Breast epithelium (tissue), 4 donors: Measurements from ENCODE around the gene PDCD1. TPM values are rescaled to one million over a fixed set of nuclear protein-coding genes. Genes with fewer than 3 reads are reported as not detected.
"Not testable (repeated sequence)": the region's sequence is repeated elsewhere in the genome, so short reads cannot be mapped to it uniquely, and the experiment has no call there.

Source experiments
- DNase-seq, 2 donors: peaks; one replicate each; pipeline ENCODE4 v3.0.0-alpha.2; 2019; ENCODE audit warnings: low spot score in 2 of 2
- H3K27ac ChIP-seq, 2 donors: fragments of 200-600 bp; sonication (generic) in 1 of 2; one replicate each; pipeline ENCODE4 v1.5.1; 2016 to 2019; ENCODE audit warnings: mild to moderate bottlenecking in 1 of 2
- H3K27me3 ChIP-seq, 2 donors: fragments of 200-600 bp; sonication (generic) in 1 of 2; one replicate each; pipeline versions ENCODE4 v1.5.1 to v1.6.0; 2017 to 2019; ENCODE audit warnings: control low read depth in 1 of 2, mild to moderate bottlenecking in 1 of 2
- H3K36me3 ChIP-seq: fragments of 200-600 bp; one replicate; pipeline ENCODE4 v1.5.1; 2019
- H3K4me1 ChIP-seq, 2 donors: fragments of 200-600 bp; sonication (generic); one replicate each; pipeline ENCODE4 v1.5.1; 2016 to 2019; ENCODE audit warnings: control low read depth in 1 of 2
- H3K4me3 ChIP-seq, 3 donors: fragments of 200-600 bp; sonication (generic); 1 replicate in 2 of 3; 2 replicates in 1 of 3; pipeline ENCODE4 v1.5.1; 2016 to 2019; ENCODE audit warnings: mild to moderate bottlenecking in 3 of 3, moderate library complexity in 2 of 3
- H3K9me3 ChIP-seq, 2 donors: fragments of 200-600 bp; sonication (generic) in 1 of 2; one replicate each; pipeline ENCODE4 v1.5.1; 2016 to 2019; ENCODE audit warnings: control low read depth in 1 of 2
- POLR2A ChIP-seq: fragments of 450-650 bp; IDR thresholded peaks from one replicate; pipeline ENCODE4 v1.6.1; 2016; ENCODE audit warnings: antibody characterized with exemption, mild to moderate bottlenecking, moderate library complexity
- POLR2AphosphoS5 ChIP-seq, 3 donors: sonication (generic); formaldehyde crosslinking; IDR thresholded peaks; one replicate each; pipeline ENCODE4 v1.6.1; 2017; ENCODE audit warnings: antibody characterized with exemption in 3 of 3
- intact Hi-C: fragments of 100-400 bp; cut with DNase I; formaldehyde crosslinking; loops from one replicate; pipeline ENCODE4 v1.15.1; 2023; ENCODE audit warnings: low total_unique reads
- total RNA-seq, 3 donors: library from RNA; depleted of rRNA; stranded (reverse); fragments of >200 nt; gene quantifications; one replicate each; pipeline ENCODE4 v1.1.0, GENCODE V29; 2016
- TF ChIP-seq, protein P1 (sequence below), 3 donors: fragments of 450-650 bp; IDR thresholded peaks; one replicate each; pipeline ENCODE4 v1.5.1; 2016 to 2017; ENCODE audit warnings: antibody characterized with exemption in 3 of 3, mild to moderate bottlenecking in 3 of 3, moderate library complexity in 3 of 3

PDCD1 gene
- total RNA-seq, result under 1 TPM; 0.16 to 0.88 (median 0.33) TPM

DNA sequence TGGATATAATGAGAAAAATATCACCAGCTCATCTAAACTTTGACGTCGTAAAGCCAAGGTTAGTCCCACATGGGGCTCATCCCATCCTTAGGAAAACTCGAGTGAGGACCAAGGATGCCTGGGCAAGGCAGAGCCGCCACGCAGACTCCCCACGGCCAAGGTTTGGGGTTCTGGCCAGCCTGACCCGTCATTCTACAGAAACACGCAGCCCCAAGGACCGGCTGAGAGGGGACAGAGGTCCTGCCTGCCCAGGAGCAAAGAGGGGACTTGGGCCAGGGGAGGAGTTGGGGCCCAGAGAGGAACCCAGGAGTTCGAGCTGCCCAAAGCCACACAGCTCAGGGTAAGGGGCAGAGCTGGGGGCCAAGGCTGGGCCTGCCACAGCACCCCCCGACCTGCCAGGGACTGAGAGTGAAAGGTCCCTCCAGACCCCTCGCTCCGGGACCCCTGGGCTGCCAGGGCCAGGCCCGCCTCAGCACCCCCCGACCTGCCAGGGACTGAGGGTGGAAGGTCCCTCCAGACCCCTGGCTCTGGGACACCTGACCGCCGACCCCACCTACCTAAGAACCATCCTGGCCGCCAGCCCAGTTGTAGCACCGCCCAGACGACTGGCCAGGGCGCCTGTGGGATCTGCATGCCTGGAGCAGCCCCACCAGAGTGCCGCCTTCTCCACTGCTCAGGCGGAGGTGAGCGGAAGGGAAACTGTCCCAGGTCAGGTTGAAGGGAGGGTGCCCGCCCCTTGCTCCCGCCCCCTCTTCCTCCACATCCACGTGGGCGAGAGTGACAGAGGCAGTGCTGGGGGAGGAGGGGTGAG is at the start of gene PDCD1:
TSS of gene PDCD1 (minus strand) at position 689 of the 811 bp plus-strand sequence. CDS start at position 633, 56 bp downstream.
- Histone ChIP-seq H3K27me3 (peaks cover 0 to 14% of the 10 kb centered on the region in 2 donors), H3K27ac (peak within 1 kb of the TSS; percentile 71 to 84), H3K4me1 (no peaks in the 10 kb centered on the region), H3K4me3 (peak within 1 kb of the TSS; percentile 26 to 59 (median 30)), H3K36me3 (no peaks in the 10 kb centered on the region), H3K9me3 (no peaks in the 10 kb centered on the region)
- TF ChIP-seq, protein P1, sequence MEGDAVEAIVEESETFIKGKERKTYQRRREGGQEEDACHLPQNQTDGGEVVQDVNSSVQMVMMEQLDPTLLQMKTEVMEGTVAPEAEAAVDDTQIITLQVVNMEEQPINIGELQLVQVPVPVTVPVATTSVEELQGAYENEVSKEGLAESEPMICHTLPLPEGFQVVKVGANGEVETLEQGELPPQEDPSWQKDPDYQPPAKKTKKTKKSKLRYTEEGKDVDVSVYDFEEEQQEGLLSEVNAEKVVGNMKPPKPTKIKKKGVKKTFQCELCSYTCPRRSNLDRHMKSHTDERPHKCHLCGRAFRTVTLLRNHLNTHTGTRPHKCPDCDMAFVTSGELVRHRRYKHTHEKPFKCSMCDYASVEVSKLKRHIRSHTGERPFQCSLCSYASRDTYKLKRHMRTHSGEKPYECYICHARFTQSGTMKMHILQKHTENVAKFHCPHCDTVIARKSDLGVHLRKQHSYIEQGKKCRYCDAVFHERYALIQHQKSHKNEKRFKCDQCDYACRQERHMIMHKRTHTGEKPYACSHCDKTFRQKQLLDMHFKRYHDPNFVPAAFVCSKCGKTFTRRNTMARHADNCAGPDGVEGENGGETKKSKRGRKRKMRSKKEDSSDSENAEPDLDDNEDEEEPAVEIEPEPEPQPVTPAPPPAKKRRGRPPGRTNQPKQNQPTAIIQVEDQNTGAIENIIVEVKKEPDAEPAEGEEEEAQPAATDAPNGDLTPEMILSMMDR (IDR thresholded peaks at IDR 0.05), result no peak
- no peak for TF ChIP-seq POLR2A
- no peak for TF ChIP-seq POLR2AphosphoS5 (IDR thresholded peaks at IDR 0.05)
- no peak for DNase-seq
- intact Hi-C loops, result no loop called here

- H3K36me3 ChIP-seq, intact Hi-C loops, H3K27ac ChIP-seq, H3K4me1 ChIP-seq, H3K9me3 ChIP-seq, H3K4me3 ChIP-seq, H3K27me3 ChIP-seq: not testable (repeated sequence)
- peak in 1 of 2 donors; percentile 28 for DNase-seq
These were observed 49.1 kb upstream of the PDCD1 start for GRCh38 chr2:241907831-241908230.

DNA sequence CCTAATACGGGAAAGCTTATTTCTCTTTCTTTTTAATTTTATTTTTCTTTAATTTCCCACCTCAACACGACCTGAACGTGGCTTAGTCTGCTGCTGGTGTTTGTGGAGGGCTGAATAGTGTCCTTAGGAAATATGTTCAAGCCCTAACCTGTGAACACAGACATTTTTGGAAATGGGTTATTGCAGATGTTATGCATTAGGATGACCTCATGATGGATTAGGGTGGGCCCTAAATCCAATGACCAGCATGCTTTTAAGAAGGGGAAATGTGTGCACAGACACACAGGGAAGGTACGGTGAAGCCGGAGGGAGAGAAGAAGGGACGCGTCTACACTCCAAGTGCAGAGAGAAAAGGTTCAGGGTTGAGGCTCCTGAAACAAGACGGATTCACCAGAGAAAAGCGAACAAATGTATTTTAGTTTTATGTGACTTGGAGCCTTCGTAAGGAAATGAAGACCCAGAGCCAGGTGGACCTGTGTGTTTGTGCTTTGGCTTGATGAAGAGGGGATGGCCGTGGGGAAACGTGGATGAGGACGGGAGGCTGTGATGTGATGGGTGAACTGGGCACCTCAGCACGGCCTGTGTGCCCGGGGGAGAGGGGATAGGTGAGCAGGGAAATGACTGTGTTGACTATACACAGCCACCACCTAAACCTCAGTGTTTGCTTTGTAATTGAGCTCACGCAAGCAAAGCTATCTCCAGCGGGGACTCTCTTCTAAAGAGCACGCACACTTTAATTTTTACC is 48.3 kb upstream of the PDCD1 start:
- no peaks in the 10 kb centered on the region for H3K27me3 ChIP-seq
- no peaks in the 10 kb centered on the region for H3K36me3 ChIP-seq
- H3K4me3 ChIP-seq, result no peak overlapping the region
- intact Hi-C loops, result no loop called here
- no peaks in the 10 kb centered on the region for H3K4me1 ChIP-seq
- peak in 1 of 2 donors; percentile 10 for DNase-seq
- H3K9me3 ChIP-seq, result no peaks in the 10 kb centered on the region
- no peak overlapping the region for H3K27ac ChIP-seq
- TF ChIP-seq POLR2AphosphoS5 (IDR thresholded peaks at IDR 0.05), result no peak
- TF ChIP-seq POLR2A, result no peak
- TF ChIP-seq, protein P1 (IDR thresholded peaks at IDR 0.05), result no peak

GRCh38 chr2:241906378-241906770 is 47.7 kb upstream of the PDCD1 start:
- intact Hi-C loops, H3K27me3 ChIP-seq, H3K4me3 ChIP-seq, DNase-seq, H3K27ac ChIP-seq, H3K9me3 ChIP-seq, H3K36me3 ChIP-seq, H3K4me1 ChIP-seq: not testable (repeated sequence)

- no peak overlapping the region for H3K27ac ChIP-seq
- H3K4me1 ChIP-seq, result peaks cover 0 to under 1% of the 10 kb centered on the region in 2 donors
- DNase-seq, result peak in 1 of 2 donors; percentile 40
- no peak for TF ChIP-seq POLR2A
- no peak for TF ChIP-seq POLR2AphosphoS5 (IDR thresholded peaks at IDR 0.05)
- TF ChIP-seq, protein P1 (IDR thresholded peaks at IDR 0.05), result no peak
- H3K9me3 ChIP-seq, result no peaks in the 10 kb centered on the region
- no peaks in the 10 kb centered on the region for H3K36me3 ChIP-seq
- intact Hi-C loops, result no loop called here
- no peak overlapping the region for H3K4me3 ChIP-seq
- no peaks in the 10 kb centered on the region for H3K27me3 ChIP-seq
These were observed 47.2 kb upstream of the PDCD1 start for GRCh38 chr2:241905716-241906377.
